NCI-H82 treated with DMSO at 0.1 percent for 48 hours (cell line): ENCODE data around the gene HIGD2A.

Experiments
- DNase-seq: peaks from one replicate; lab custom pipeline; 2025; ENCODE audit not compliant: unreplicated experiment; lab: John Stamatoyannopoulos, UW

HIGD2A gene

GRCh38 chr5:176415240-176415951, 26.8 kb downstream of the HIGD2A start:
- DNase-seq = no peak

DNA sequence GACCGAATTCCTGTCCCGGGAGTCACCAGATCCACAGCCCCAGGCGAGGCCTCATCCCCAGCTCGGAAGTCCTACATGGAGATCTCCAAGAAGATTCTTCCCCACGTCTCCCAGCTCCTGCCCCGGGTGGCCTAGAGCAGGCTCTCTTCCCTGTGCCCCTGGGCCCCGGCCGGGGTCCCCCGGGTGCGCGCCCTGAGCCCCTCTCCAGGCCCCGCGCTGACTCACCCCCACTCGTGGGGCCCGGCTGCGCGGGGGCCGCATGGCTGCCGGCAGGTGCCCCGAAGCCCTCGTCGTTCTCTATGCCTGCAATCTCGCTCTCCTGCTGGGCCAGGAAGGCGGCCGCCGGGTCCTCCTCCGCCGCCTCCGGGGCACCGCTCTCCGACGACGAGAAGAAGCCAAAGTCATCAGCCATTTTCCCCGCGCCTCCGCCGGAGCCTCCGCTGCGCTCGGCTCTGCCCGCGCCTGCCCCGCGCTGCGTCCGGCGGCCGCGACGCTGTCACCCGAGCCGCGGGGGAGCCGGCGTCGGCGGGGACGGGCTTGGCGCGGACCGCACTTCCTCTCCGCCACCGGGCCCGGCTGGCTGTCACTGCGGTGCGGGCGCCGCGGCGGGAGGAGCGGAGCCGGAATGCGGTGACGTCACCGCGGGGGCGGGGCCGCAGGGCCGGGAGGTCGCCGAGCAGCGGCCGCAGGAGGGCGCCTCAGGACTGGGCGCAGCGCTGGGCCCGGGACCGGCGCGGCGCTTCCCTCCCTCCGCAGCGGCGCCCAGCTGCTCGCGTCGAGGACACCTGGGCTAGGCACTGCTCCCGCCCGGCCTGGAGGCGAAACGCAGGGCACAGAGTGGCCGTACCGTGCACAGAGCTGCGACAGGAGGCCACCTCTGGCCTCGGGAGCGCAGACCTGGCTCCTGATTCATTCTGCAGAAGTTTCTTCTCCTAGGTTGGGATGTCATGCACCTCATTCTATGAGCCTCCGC, 27.7 kb downstream of the HIGD2A start, which contains the start of gene CLTB:
Gene CLTB, minus strand, starts transcription at position 588 of the 973 bp plus-strand sequence. Its CDS starts 176 bp downstream, at position 412.
- peak; percentile 15 for DNase-seq

DNA sequence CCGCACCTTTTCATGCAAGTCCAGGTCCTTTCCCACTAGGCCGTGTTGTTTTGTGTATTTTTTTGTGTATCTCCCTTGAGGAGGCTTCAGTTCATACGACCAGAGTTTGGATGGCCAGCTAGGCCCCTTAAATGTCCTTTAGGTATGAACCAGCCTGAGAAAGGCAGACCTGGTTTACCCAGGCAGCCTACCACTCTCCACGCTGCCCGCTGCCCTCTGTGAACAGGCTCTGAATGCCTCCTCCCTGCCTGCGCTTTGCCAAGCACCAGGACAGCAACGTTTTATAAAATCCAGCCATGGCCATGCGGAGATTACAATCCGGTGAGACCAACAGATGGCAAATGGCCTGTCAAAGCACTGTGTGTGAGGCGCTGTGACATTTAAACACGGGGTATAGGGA, 28.4 kb downstream of the HIGD2A start:
- no peak for DNase-seq

- no peak for DNase-seq
Measured at GRCh38 chr5:176418251-176418650, 29.7 kb downstream of the HIGD2A start.

- DNase-seq = no peak
Measured at GRCh38 chr5:176420086-176420485, 31.5 kb downstream of the HIGD2A start.

DNA sequence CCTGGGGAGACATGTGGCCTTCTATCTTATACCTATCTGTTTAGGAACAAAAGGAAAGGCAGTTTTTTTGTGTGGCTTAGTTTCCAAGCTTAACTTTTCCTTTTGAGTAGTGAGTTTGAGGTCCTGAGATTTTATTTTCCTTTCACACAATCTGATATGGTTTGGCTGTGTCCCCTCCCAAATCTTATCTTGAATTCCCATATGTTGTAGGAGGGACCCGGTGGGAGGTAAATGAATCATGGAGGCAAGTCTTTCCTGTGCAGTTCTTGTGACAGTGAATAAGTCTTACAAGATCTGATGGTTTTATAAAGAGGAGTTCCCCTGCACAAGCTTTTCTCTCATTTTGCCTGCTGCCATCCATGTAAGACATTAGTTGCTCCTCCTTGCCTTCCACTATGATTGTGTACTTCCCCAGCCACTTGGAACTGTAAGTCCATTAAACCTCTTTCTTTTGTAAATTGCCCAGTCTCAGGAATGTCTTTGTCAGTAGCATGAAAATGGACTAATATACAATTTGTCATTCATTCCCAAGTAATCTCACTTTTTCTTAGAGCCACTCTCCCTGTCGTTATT, 32.5 kb downstream of the HIGD2A start:
- no peak for DNase-seq

DNA sequence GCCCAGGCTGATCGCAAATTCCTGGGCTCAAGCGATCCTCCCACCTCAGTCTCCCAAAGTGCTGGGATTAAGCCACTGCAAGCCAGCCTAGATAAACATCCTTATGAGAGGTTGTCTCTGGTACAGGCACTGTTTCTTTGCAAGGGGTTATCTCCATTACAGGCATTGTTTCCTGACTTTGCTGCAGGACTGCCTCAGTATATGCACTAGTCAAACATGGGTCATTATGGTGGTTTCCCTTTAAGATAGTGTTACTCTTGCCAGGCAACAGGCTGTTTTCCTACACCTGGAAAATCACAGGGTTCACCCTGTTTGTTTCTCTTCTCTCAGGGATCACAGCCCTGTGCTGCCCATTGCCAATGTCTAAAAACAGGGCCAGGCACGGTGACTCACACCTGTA, 35.6 kb downstream of the HIGD2A start:
- no peak for DNase-seq

- DNase-seq = no peak
Measured at GRCh38 chr5:176425138-176425537, 36.6 kb downstream of the HIGD2A start.

DNA sequence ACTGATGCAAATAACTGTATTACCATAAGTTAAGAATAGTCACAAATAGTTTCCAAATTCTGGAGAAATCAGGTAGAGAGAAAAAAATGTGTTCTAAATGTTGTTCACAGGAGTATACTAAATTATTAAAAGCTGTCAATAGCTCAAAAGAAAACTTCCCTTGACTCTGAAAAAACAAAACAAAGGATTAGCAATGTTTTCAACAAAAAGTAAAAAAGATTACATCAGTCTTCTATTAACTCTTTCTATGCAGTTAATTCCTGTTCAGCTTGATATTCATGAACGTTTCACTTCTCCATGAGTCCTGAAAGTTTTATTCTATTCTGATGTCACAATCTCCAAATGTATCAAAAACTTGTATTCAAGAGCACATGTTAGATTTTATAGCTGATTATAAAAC, 37.2 kb downstream of the HIGD2A start:
- no peak for DNase-seq

DNA sequence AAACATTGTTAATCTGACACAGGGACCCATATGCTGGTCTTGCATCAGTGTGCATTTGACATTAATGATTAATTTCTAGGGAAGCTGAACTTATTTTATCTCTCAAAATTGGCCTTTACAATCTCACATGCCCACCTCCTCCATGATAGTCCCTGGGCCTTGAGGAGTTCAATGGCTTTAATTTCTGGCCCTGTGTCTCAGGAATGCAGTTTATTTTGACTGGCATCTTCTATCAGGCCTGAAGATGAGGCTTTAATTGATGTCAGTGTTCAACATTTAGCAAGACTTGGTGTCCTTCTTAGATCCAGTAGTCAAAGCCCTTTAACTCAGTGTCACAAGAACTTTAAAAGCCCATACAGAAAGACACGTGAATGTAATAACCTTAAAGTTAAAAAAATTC, 38.3 kb downstream of the HIGD2A start:
- DNase-seq = no peak

- DNase-seq = no peak
Measured at GRCh38 chr5:176427971-176428370, 39.4 kb downstream of the HIGD2A start.

- no peak for DNase-seq
Measured at GRCh38 chr5:176429972-176430371, 41.4 kb downstream of the HIGD2A start.

GRCh38 chr5:176432707-176433106, 44.2 kb downstream of the HIGD2A start:
- DNase-seq = no peak

GRCh38 chr5:176436656-176437055, 48.1 kb downstream of the HIGD2A start:
- no peak for DNase-seq

DNA sequence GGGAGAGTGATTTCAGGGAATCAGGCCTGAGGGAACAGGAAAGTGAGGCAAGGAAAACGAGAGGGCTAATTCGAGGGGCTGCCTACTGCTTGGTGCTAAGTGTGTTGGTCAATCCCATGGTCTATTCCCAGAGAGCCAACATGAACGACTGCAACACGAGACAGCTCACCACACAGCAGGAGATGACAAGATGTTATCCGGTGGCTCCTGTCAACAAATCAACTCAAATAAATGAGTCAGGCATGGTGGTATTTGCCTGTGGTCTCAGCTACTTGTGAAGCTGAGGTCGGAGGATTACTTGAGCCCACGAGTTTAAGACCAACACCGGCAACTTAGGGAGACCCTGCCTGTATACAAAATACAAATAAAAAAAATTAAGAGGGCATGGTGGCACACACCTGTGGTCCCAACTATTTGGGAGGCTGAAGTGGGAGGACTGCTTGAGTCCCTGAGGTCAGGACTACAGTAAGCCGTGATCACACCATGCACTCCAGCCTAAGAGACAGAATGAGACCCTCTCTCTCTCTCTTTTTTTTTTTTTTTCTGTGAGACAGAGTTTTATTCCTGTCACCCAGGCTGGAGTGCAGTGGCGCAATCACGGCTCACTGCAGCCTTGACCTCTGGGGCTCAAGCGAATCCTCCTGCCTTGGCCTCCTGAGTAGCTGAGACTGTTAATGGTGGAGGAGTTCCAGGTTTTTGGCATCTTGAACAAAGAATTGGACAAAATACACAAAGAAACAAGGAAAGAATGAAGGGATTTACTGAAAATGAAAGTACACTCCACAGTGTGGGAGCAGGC, 50.6 kb downstream of the HIGD2A start:
- DNase-seq = no peak
